Placental epithelial cell (primary cell): ENCODE results near the gene SORCS2. TPM values are rescaled to one million over a fixed set of nuclear protein-coding genes. Genes with fewer than 3 reads are reported as not detected.

Experiments used
- small RNA-seq: library from RNA; depleted of rRNA; stranded (forward); fragments of <200 nt; gene quantifications from one replicate; pipeline ENCODE3, GENCODE V24; 2012
- total RNA-seq: library from RNA; depleted of rRNA; stranded (reverse); fragments of >200 nt; gene quantifications from 2 replicates; pipeline ENCODE4 v1.2.3, GENCODE V29; 2012

SORCS2 gene
- under 0.01 TPM in 1 of 2 replicates, not detected in the other for total RNA-seq

GRCh38 chr4:7192252-7193029, at the start of gene SORCS2:
Gene SORCS2 (plus strand): TSS chr4:7192538.

DNA sequence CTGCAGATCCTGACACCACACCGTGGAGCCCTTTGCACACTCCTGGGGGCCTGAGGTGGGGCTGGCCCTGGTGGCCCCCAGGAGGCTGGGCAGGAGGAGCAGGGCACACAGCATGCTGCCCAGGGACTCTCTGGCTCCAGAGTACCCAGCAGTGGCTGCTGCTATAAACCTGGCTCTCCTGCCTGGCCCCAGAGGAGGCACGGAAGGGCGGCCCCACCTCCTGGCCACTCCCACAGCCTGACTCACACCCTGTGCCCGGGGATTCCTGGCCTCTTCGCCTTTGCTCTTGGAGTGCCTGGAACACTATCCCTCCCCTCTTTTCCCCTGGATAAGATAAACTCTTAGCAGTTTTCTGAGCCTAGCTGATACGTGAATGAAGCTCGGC, 242.4 kb downstream of the SORCS2 start, which contains the start of gene PSAPL1:
Gene PSAPL1 (minus strand): TSS at position 165 of the 385 bp plus-strand sequence. CDS start 51 bp downstream, at position 114.

Small RNA genes lying within 50 kb of the gene (small RNA-seq; reads per million reads assigned to genes)
- gene MIR4274 (not detected), gene MIR4798 (not detected)

Other genes starting within 250 kb of the SORCS2 start
- gene TADA2B, start 149.2 kb upstream of the SORCS2 start, total RNA-seq = 14.2 and 18.8 TPM in 2 replicates
- 9.4 and 12.9 TPM in 2 replicates for gene GRPEL1, start 124.5 kb upstream of the SORCS2 start, total RNA-seq
- gene PSAPL1, start 242.4 kb downstream of the SORCS2 start, total RNA-seq = not detected in 2 replicates